Measurements from ENCODE around the gene EPHA3. TPM values are rescaled to one million over a fixed set of nuclear protein-coding genes. Genes with fewer than 3 reads are reported as not detected.

EPHA3 gene
- total RNA-seq, 1 donor from 2014 or later: 24.6 TPM

GRCh38 chr3:89367166-89367565, 259.7 kb downstream of the EPHA3 start:
- H3K27ac Mint-ChIP-seq (ENCODE audit: unreplicated experiment): no peak overlapping the region
- H3K4me3 Mint-ChIP-seq: no peak overlapping the region
- H3K4me1 Mint-ChIP-seq: no peaks in the 10 kb centered on the region
- no peaks in the 10 kb centered on the region for H3K27me3 Mint-ChIP-seq (ENCODE audit: low read depth)
- DNase-seq (ENCODE audit: low read depth, low spot score): no peak
- H3K36me3 Mint-ChIP-seq (ENCODE audit: low read depth): peaks cover 8% of the 10 kb centered on the region
- peaks cover 10% of the 10 kb centered on the region for H3K9me3 Mint-ChIP-seq
- TF ChIP-seq, protein P1, sequence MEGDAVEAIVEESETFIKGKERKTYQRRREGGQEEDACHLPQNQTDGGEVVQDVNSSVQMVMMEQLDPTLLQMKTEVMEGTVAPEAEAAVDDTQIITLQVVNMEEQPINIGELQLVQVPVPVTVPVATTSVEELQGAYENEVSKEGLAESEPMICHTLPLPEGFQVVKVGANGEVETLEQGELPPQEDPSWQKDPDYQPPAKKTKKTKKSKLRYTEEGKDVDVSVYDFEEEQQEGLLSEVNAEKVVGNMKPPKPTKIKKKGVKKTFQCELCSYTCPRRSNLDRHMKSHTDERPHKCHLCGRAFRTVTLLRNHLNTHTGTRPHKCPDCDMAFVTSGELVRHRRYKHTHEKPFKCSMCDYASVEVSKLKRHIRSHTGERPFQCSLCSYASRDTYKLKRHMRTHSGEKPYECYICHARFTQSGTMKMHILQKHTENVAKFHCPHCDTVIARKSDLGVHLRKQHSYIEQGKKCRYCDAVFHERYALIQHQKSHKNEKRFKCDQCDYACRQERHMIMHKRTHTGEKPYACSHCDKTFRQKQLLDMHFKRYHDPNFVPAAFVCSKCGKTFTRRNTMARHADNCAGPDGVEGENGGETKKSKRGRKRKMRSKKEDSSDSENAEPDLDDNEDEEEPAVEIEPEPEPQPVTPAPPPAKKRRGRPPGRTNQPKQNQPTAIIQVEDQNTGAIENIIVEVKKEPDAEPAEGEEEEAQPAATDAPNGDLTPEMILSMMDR (conservative IDR thresholded peaks at IDR 0.05): no peak

- peaks cover 10% of the 10 kb centered on the region for H3K9me3 Mint-ChIP-seq
- TF ChIP-seq, protein P1 (conservative IDR thresholded peaks at IDR 0.05): no peak
- no peaks in the 10 kb centered on the region for H3K4me1 Mint-ChIP-seq
- no peak overlapping the region for H3K27ac Mint-ChIP-seq (ENCODE audit: unreplicated experiment)
- no peak for DNase-seq (ENCODE audit: low read depth, low spot score)
- no peaks in the 10 kb centered on the region for H3K27me3 Mint-ChIP-seq (ENCODE audit: low read depth)
- H3K4me3 Mint-ChIP-seq: no peak overlapping the region
- peaks cover 10% of the 10 kb centered on the region for H3K36me3 Mint-ChIP-seq (ENCODE audit: low read depth)
These were observed 261.4 kb downstream of the EPHA3 start for GRCh38 chr3:89368846-89369245.

DNA sequence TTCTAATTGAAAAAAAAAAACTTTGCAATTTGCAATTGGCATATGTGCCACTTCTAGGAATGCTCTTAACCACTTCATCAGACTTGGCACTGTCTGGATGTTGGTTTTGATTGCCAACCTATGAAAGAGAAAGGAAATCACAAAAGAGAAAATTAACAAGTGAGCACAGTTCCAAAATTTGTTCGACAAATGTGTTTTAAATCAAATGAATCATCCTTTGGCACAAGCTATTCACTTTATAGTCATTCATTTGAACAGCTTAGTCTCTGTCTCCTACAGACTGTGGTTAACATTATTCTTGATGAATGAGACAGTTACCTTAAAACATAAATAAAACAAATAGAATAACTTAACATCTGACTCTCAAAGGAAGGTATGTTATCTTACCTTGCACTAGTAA, 265.0 kb downstream of the EPHA3 start:
- peaks cover 10% of the 10 kb centered on the region for H3K9me3 Mint-ChIP-seq
- no peaks in the 10 kb centered on the region for H3K4me1 Mint-ChIP-seq
- TF ChIP-seq, protein P1 (conservative IDR thresholded peaks at IDR 0.05): no peak
- H3K4me3 Mint-ChIP-seq: no peak overlapping the region
- H3K27ac Mint-ChIP-seq (ENCODE audit: unreplicated experiment): no peak overlapping the region
- peaks cover 10% of the 10 kb centered on the region for H3K36me3 Mint-ChIP-seq (ENCODE audit: low read depth)
- DNase-seq (ENCODE audit: low read depth, low spot score): no peak
- no peaks in the 10 kb centered on the region for H3K27me3 Mint-ChIP-seq (ENCODE audit: low read depth)

GRCh38 chr3:89373434-89373833, 266.0 kb downstream of the EPHA3 start:
- Mint-ChIP-seq H3K36me3 (ENCODE audit: low read depth) (peaks cover 9% of the 10 kb centered on the region), H3K27ac (ENCODE audit: unreplicated experiment) (no peak overlapping the region), H3K9me3 (peaks cover 10% of the 10 kb centered on the region), H3K4me3 (no peak overlapping the region), H3K4me1 (no peaks in the 10 kb centered on the region), H3K27me3 (ENCODE audit: low read depth) (no peaks in the 10 kb centered on the region)
- DNase-seq (ENCODE audit: low read depth, low spot score): no peak
- TF ChIP-seq, protein P1 (conservative IDR thresholded peaks at IDR 0.05): no peak

GRCh38 chr3:89375451-89375850, 268.0 kb downstream of the EPHA3 start:
- Mint-ChIP-seq H3K27ac (ENCODE audit: unreplicated experiment) (no peak overlapping the region), H3K36me3 (ENCODE audit: low read depth) (peaks cover 2% of the 10 kb centered on the region), H3K4me3 (no peak overlapping the region), H3K4me1 (no peaks in the 10 kb centered on the region), H3K9me3 (peaks cover 4% of the 10 kb centered on the region), H3K27me3 (ENCODE audit: low read depth) (no peaks in the 10 kb centered on the region)
- DNase-seq (ENCODE audit: low read depth, low spot score): no peak
- TF ChIP-seq, protein P1 (conservative IDR thresholded peaks at IDR 0.05): no peak

GRCh38 chr3:89380016-89380415, 272.6 kb downstream of the EPHA3 start:
- H3K27ac Mint-ChIP-seq (ENCODE audit: unreplicated experiment): no peak overlapping the region
- no peaks in the 10 kb centered on the region for H3K27me3 Mint-ChIP-seq (ENCODE audit: low read depth)
- no peak overlapping the region for H3K4me3 Mint-ChIP-seq
- TF ChIP-seq, protein P1 (conservative IDR thresholded peaks at IDR 0.05): no peak
- peaks cover 17% of the 10 kb centered on the region for H3K36me3 Mint-ChIP-seq (ENCODE audit: low read depth)
- no peaks in the 10 kb centered on the region for H3K4me1 Mint-ChIP-seq
- peaks cover 8% of the 10 kb centered on the region for H3K9me3 Mint-ChIP-seq
- no peak for DNase-seq (ENCODE audit: low read depth, low spot score)

Measured in neural crest cell (in vitro differentiated cells).